HepG2 (cell line): Measurements from ENCODE around the gene ATXN7L3. TPM values are rescaled to one million over a fixed set of nuclear protein-coding genes. Genes with fewer than 3 reads are reported as not detected.

Experiments used
- DRAP1 ChIP-seq: IDR thresholded peaks from 2 replicates; pipeline ENCODE4 v1.6.1; 2016; ENCODE audit warnings: missing genetic modification reagents, missing compliant biosample characterization
- GPBP1L1 ChIP-seq: sonication (generic); formaldehyde crosslinking; IDR thresholded peaks from 2 replicates; pipeline ENCODE4 v1.5.0; 2020; ENCODE audit warnings: mild to moderate bottlenecking, missing genetic modification reagents
- GTF2F1 ChIP-seq: fragments of 150-350 bp; IDR thresholded peaks from 2 replicates; pipeline ENCODE4 v1.6.1; 2014; ENCODE audit warnings: low read length
- HOXA3 ChIP-seq: sonication (generic); formaldehyde crosslinking; IDR thresholded peaks from 2 replicates; pipeline ENCODE4 v1.5.0; 2020; ENCODE audit warnings: missing genetic modification reagents
- HOXA5 ChIP-seq: sonication (generic); formaldehyde crosslinking; IDR thresholded peaks from 2 replicates; pipeline ENCODE4 v1.4.0; 2020; ENCODE audit warnings: missing genetic modification reagents
- IRF9 ChIP-seq: sonication (generic); formaldehyde crosslinking; IDR thresholded peaks from 2 replicates; pipeline ENCODE4 v1.8.0; 2022; ENCODE audit warnings: missing genetic modification reagents, mild to moderate bottlenecking, borderline replicate concordance
- KDM6A ChIP-seq: IDR thresholded peaks from 2 replicates; pipeline ENCODE4 v1.6.1; 2016; ENCODE audit warnings: low read depth
- KLF9 ChIP-seq: IDR thresholded peaks from 2 replicates; pipeline ENCODE4 v1.6.1; 2016; ENCODE audit warnings: low read depth
- MXD3 ChIP-seq: IDR thresholded peaks from 2 replicates; pipeline ENCODE4 v1.6.1; 2016; ENCODE audit warnings: mild to moderate bottlenecking, missing biosample characterization, missing genetic modification reagents
- NCOA2 ChIP-seq: sonication (generic); formaldehyde crosslinking; IDR thresholded peaks from 2 replicates; pipeline ENCODE4 v1.8.0; 2022; ENCODE audit warnings: inconsistent platforms
- PAXIP1 ChIP-seq: sonication (generic); formaldehyde crosslinking; conservative IDR thresholded peaks from 2 replicates; pipeline ENCODE4 v1.4.0; 2020; ENCODE audit warnings: mild to moderate bottlenecking, missing genetic modification reagents, moderate library complexity
- PREB ChIP-seq: sonication (generic); formaldehyde crosslinking; IDR thresholded peaks from 2 replicates; pipeline ENCODE4 v1.4.0; 2020; ENCODE audit warnings: missing genetic modification reagents
- SMAD1 ChIP-seq: sonication (generic); formaldehyde crosslinking; IDR thresholded peaks from 2 replicates; pipeline ENCODE4 v1.4.0; 2020; ENCODE audit warnings: missing genetic modification reagents, low read depth, mild to moderate bottlenecking, borderline replicate concordance
- SP4 ChIP-seq: sonication (generic); formaldehyde crosslinking; IDR thresholded peaks from 2 replicates; pipeline ENCODE4 v1.8.1; 2023; ENCODE audit warnings: mild to moderate bottlenecking, missing genetic modification reagents
- TFDP1 ChIP-seq: IDR thresholded peaks from 2 replicates; pipeline ENCODE4 v1.6.1; 2016; ENCODE audit warnings: missing compliant biosample characterization, missing genetic modification reagents, borderline replicate concordance
- TFDP2 ChIP-seq: sonication (generic); formaldehyde crosslinking; IDR thresholded peaks from 2 replicates; pipeline ENCODE4 v1.4.0; 2020; ENCODE audit warnings: missing genetic modification reagents
- ZNF282 ChIP-seq: fragments of 450-650 bp; IDR thresholded peaks from 2 replicates; pipeline ENCODE4 v1.6.1; 2018; ENCODE audit not compliant: partially characterized antibody
- ZNF335 ChIP-seq: sonication (generic); formaldehyde crosslinking; IDR thresholded peaks from 2 replicates; pipeline ENCODE4 v1.4.0; 2020; ENCODE audit warnings: missing genetic modification reagents
- ZNF431 ChIP-seq: sonication (generic); formaldehyde crosslinking; IDR thresholded peaks from 2 replicates; pipeline ENCODE4 v1.9.0; 2022; ENCODE audit warnings: missing genetic modification reagents, low read depth, mild to moderate bottlenecking, borderline replicate concordance
- ZNF746 ChIP-seq: sonication (generic); formaldehyde crosslinking; IDR thresholded peaks from 2 replicates; pipeline ENCODE4 v1.8.0; 2022; ENCODE audit warnings: mild to moderate bottlenecking, missing genetic modification reagents
- polyA plus RNA-seq, 8 experiments: library from polyadenylated mRNA; depleted of rRNA in 3 of 8; stranded (reverse) in 7 of 8; unstranded in 1 of 8; fragments of >200 nt; fragmentation: Illumina TruSeq in 4 of 8; extraction: Trizol in 4 of 8; gene quantifications; 2 replicates each; pipeline versions ENCODE4 v1.2.1 to v1.2.3, GENCODE V29; 2011 to 2016; ENCODE audit warnings: low read depth in 4 of 8, missing spikeins in 1 of 8, mixed read lengths in 1 of 8; ENCODE audit not compliant: insufficient read depth in 1 of 8
- total RNA-seq, 5 experiments: library from RNA; depleted of rRNA; stranded (reverse); fragments of >200 nt; fragmentation: Illumina TruSeq; extraction: Trizol; gene quantifications; 2 replicates each; pipeline ENCODE4 v1.2.3, GENCODE V29; 2016; ENCODE audit warnings: low read depth in 1 of 5

The ATXN7L3 gene
- total and polyA plus RNA-seq, 2 of the 13 experiments (the other 11 are each of a cell fraction or from before 2014, with no cell fraction given), result 44.5 to 59.1 TPM

- TF ChIP-seq TFDP2 (CRISPR knock-in tag) (no peak), MXD3 (CRISPR knock-in tag) (no peak), ZNF431 (CRISPR knock-in tag) (no peak), NCOA2 (CRISPR knock-in tag) (no peak), HOXA5 (CRISPR knock-in tag) (no peak), DRAP1 (CRISPR knock-in tag) (no peak), HOXA3 (CRISPR knock-in tag) (no peak), SP4 (CRISPR knock-in tag) (no peak), PREB (CRISPR knock-in tag) (no peak), KLF9 (CRISPR knock-in tag) (no peak), GPBP1L1 (CRISPR knock-in tag) (no peak), KDM6A (CRISPR knock-in tag) (no peak), ZNF282 (no peak), IRF9 (CRISPR knock-in tag) (no peak), TFDP1 (CRISPR knock-in tag) (no peak), PAXIP1 (CRISPR knock-in tag) (no peak), ZNF335 (no peak), GTF2F1 (no peak), ZNF746 (no peak), SMAD1 (CRISPR knock-in tag) (no peak)
Observed at GRCh38 chr17:44187131-44187899, 12.4 kb downstream of the ATXN7L3 start (continued).
